ENCODE measurements around the gene TSPAN1. TPM values are rescaled to one million over a fixed set of nuclear protein-coding genes. Genes with fewer than 3 reads are reported as not detected.

Gene TSPAN1
- total and polyA plus RNA-seq, 2 of the 13 experiments (the other 11 are each of a cell fraction or from before 2014, with no cell fraction given) = 1.7 to 2.9 TPM

DNA sequence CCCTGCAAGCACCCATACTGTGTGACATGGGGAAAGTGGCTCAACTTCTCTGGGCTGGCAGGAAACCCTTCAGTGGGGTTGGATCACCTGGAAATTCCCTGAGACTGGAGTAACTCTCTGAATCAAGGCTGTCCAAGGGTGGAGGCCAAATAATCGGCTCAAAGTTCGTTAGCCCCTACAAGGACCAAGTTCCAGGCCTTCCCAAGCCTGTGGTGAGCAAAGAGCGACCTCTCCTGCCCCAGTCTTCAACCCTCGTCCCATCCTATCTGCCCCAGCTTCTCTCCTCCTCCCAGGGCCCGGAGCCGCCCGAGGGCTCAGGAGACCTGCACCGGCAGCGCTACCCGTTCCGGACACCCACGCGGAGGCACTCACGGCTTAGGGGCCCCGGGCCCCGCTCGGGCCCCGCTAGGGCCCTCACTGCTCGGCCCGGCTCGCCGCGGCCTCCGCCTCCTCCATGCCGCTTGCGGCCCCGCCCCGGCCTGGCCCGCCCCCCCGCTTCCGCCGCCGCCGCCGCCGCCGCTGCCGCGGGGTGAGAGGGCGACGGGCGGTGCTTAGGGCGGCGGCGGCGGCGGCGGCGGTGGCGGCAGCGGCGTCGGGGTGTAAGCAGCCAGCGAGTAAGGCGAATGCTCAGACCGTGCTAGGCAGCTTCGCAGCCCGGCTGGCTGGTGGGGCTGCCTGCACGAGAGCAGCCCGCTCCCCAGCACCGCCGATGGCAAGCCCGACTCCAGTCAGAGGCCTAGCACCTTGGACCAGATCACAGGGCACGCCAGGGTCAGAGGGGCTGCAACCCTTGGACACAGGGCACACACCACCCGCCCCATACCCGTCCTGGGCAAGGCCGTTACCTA lies 23.3 kb downstream of the TSPAN1 start, which contains the start of gene POMGNT1 (continued):
- TF ChIP-seq ZNF883 (CRISPR knock-in tag; IDR thresholded peaks at IDR 0.05; ENCODE audit: not compliant biosample characterization) (peak; percentile 58), BHLHE40 (IDR thresholded peaks at IDR 0.05; ENCODE audit: low read length) (0 out of 2 replicates have a peak, but pooled peaks have one; percentile 22), HIC2 (CRISPR knock-in tag; IDR thresholded peaks at IDR 0.05; ENCODE audit: low read depth) (peak; percentile 39; the same call in 1 of the 2 replicates), HOXA5 (CRISPR knock-in tag; IDR thresholded peaks at IDR 0.05) (peak; percentile 63; the same call in 1 of the 2 replicates), GATAD1 (CRISPR knock-in tag; IDR thresholded peaks at IDR 0.05) (0 out of 2 replicates have a peak, but pooled peaks have one; percentile 28), MXD1 (CRISPR knock-in tag; IDR thresholded peaks at IDR 0.05) (peak; percentile 76; the same call in 1 of the 2 replicates), ZNF747 (CRISPR knock-in tag; IDR thresholded peaks at IDR 0.05; ENCODE audit: borderline replicate concordance) (no peak; the same call in 1 of the 2 replicates), ZNF776 (CRISPR knock-in tag; IDR thresholded peaks at IDR 0.05) (peak; percentile 87), RFX1 (IDR thresholded peaks at IDR 0.05) (no peak), IRF2 (CRISPR knock-in tag; IDR thresholded peaks at IDR 0.05) (no peak), ZMAT3 (CRISPR knock-in tag; conservative IDR thresholded peaks at IDR 0.05) (0 out of 2 replicates have a peak, but pooled peaks have one; percentile 33), ELF3 (CRISPR knock-in tag; IDR thresholded peaks at IDR 0.05) (no peak), SP4 (CRISPR knock-in tag; IDR thresholded peaks at IDR 0.05) (0 out of 2 replicates have a peak, but pooled peaks have one; percentile 18), ZNF441 (CRISPR knock-in tag; IDR thresholded peaks at IDR 0.05; ENCODE audit: borderline replicate concordance) (no peak)
- TF ChIP-seq, protein P1, sequence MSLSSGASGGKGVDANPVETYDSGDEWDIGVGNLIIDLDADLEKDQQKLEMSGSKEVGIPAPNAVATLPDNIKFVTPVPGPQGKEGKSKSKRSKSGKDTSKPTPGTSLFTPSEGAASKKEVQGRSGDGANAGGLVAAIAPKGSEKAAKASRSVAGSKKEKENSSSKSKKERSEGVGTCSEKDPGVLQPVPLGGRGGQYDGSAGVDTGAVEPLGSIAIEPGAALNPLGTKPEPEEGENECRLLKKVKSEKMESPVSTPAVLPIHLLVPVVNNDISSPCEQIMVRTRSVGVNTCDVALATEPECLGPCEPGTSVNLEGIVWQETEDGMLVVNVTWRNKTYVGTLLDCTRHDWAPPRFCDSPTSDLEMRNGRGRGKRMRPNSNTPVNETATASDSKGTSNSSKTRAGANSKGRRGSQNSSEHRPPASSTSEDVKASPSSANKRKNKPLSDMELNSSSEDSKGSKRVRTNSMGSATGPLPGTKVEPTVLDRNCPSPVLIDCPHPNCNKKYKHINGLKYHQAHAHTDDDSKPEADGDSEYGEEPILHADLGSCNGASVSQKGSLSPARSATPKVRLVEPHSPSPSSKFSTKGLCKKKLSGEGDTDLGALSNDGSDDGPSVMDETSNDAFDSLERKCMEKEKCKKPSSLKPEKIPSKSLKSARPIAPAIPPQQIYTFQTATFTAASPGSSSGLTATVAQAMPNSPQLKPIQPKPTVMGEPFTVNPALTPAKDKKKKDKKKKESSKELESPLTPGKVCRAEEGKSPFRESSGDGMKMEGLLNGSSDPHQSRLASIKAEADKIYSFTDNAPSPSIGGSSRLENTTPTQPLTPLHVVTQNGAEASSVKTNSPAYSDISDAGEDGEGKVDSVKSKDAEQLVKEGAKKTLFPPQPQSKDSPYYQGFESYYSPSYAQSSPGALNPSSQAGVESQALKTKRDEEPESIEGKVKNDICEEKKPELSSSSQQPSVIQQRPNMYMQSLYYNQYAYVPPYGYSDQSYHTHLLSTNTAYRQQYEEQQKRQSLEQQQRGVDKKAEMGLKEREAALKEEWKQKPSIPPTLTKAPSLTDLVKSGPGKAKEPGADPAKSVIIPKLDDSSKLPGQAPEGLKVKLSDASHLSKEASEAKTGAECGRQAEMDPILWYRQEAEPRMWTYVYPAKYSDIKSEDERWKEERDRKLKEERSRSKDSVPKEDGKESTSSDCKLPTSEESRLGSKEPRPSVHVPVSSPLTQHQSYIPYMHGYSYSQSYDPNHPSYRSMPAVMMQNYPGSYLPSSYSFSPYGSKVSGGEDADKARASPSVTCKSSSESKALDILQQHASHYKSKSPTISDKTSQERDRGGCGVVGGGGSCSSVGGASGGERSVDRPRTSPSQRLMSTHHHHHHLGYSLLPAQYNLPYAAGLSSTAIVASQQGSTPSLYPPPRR (CRISPR knock-in tag; IDR thresholded peaks at IDR 0.05; ENCODE audit: borderline replicate concordance) = 0 out of 2 replicates have a peak, but pooled peaks have one; percentile 13

All from HepG2 (cell line).